GM18873 (cell line): ENCODE results near the gene PMS1.
"Not testable (repeated sequence)": the region's sequence is repeated elsewhere in the genome, so short reads cannot be mapped to it uniquely, and the experiment has no call there.

ENCODE experiments used
- ATAC-seq: cut with Tn5 transposase; IDR thresholded peaks from one replicate; pipeline ENCODE4 v1.9.1; 2021; ENCODE audit warnings: mild to moderate bottlenecking, moderate library complexity, moderate number of reproducible peaks; ENCODE audit not compliant: unreplicated experiment, low FRiP score

PMS1 gene

DNA sequence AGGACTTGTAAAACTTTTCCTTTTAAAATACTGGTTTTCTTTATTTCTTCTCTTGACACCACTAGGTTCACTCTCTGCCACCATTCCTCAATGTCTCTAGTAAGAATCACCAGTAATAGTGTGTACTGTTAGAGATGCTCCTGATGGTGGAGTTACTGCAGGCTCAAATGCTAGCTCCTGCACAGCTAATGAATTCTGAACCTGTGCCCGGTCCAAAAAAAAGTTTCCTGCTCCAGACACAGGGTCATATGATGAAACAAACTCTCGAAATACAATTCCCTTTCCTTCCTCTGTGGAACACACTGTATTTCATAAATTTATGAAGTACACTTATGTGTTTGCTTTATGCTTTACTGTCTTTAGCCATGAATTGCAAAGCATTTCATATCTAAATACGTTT lies 19.2 kb downstream of the PMS1 start:
- ATAC-seq: no peak

DNA sequence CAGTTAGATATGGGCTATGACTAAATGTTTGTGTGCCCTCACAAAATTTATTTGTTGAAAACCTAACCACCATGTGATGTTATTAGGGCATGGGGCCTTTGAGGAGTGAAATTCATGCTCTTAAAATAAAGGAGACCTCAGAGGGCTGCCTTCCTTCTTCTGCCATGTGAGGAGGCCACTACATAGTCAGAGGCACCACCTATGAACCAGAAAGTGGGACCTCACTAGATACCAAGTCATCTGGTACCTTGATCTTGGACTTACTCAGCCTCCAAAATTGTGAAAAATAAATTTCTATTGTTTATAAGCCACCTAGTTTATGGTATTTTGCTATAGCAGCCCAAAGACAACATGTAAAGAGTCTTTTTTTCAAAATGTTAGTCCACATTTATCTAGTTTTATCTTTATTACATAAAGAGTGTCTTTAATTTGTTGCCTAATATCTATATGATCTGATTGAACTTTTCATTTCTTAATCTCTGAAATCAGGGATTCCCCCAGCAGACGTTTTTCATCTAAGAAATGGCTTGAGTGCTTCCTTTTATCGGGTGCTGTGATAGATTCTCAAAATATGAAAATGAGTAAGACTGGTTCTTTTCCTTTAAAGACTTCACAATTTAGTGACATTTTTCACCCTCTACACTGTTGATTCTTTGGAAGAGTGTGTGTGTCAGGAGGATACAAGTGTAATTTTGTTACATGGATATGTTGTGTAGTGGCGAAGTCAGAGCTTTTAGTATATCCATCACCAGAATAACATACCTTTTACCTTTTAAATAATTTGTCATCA lies 34.2 kb downstream of the PMS1 start:
- ATAC-seq: no peak

DNA sequence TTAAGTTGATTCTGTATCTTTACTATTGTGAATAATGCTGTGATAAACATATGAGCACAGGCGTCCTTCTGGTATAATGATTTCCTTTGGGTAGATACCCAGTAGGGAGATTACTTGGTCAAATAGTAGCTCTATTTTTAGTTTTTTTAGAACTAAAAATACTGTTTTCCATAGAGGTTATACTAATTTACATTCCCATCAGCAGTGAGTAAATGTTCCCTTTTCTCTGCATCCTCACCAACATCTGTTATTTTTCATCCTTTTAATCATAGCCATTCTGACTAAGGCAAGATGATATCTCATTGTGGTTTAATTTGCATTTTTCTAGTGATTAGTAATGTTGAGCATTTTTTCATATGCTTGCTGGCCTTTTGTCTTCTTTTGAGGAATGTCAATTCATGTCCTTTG lies 35.1 kb downstream of the PMS1 start:
- no peak for ATAC-seq

DNA sequence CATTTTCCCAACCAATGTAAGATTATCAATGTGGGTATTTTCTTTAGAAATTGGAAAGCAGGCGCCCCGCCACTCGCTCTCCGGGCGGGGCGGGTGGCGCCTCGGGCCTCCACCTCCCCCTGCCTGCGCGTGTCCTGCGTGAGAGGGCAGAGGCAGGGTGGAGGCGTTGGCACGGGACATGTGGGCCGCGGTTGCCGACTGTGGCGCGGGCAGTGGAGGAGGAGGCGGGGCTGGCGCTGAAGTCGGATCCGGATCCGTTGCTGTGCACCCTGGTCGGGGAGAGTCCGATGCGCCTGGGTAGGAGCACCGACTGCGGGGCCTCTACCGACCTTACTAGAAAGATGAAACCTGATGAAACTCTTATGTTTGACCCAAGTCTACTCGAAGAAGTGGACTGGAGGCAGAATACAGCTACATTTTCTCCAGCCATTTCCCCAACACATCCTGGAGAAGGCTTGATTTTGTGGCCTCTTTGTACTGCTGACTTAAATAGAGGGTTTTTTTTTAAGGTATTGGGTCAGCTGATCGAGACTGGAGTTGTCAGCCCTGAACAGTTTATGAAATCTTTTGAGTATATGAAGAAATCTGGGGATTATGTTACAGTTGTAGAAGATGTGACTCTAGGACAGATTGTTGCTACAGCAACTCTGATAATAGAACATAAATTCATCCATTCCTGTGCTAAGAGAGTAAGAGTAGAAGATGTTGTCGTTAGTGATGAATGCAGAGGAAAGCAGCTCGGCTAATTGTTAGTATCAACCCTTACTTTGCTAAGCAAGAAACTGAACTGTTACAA lies 37.9 kb downstream of the PMS1 start:
- ATAC-seq: no peak

DNA sequence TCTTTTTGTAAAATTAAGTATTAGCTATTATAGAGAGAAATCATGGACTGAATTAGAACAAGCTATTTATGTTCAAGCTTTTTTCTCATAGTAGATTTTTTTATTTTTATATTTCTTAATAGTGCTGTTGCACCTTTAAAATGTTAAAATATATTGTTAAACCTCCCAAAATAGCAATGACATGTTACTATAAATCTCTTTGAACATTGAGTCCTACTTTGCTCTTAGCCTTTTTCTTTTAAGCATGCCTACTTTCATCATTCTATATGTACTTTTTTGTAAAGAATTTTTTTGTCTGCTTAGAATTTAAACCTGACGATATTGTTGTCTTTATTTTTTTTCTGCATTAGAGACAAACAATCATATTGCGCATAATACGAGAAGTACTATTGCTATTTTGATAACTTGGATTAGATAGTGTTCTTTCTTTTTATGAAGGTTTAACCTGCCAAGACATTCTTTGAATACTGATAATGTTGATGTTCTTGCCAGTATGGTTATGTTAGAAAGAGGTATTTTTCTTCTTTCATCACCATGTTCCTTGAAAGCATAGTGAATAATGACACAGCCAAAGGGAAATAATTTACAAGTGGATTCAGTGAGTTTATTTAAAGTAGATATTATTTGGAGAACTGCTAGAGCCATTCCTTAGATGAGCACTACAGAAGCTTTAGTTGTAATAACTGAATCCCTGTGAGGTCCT lies 40.6 kb downstream of the PMS1 start:
- no peak for ATAC-seq

DNA sequence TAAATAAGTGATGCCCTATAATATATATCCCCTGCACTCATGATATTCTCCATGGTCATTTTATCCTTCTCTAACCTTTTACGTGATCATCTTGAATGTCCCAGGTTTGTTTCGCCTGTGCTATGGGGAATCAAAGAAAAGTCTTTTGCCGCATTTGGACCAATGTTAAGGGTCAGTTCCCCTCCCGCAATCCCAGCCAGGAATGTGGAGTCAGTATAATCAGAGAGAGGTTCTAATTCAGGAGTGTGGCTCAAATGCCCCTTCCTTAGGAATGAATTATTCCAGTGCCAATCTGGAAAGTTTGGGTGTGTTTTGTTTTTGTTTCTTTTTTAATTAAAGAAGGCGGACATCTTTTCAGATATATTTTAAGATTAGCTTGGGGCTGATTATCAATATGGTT lies 41.8 kb downstream of the PMS1 start:
- ATAC-seq: no peak

DNA sequence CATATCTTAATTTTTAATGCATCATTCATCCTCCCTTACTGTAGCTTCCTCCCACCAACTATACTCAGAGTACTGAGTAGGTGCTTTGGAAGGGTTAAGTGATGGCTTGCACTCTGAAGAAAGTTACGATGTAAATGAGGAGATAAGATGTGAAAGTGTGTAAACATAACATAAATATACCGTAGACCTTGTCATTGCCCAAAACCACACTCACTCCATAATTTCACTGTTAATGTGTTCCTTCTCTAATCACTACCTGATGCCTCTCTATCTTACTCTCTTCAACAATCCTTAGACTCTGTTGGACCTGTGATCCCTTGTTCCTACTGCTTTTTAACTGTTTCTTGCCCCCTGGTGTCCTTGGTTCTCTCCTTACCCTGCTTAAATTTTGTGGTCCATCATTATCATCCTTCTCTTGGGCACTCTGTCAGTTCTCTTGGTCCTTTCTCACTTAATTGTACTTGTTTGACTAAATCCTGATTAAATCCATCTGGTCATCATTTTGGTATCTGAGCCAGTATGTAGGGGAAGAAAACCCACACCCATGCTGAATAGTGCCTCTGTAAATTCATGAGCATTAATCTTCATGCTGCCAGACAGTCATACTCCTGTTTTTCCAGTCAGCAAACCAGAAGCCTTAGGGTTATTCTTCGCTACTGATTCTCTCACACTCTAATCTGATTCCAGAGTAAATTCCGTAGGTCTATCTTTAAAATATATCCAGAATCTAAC lies 45.0 kb downstream of the PMS1 start:
- ATAC-seq: no peak

DNA sequence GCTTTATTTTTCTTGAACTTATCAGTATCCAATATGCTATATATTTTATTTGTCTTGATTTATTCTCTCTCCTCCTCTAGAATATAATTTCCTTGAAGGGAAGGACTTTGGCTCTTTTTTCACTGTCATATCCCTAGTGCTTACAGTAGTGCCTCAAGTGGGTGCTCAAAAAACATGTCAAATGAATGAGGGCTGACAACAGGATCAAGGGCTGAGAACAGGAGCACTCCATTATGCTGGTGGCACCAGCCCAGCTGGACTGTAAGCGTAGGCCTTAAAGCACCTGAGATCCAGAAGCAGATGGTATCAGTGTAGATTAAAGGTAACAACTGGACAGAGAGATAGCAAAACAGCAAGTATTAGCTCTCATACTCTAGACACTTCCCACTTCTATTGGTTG lies 46.3 kb downstream of the PMS1 start:
- no peak for ATAC-seq

DNA sequence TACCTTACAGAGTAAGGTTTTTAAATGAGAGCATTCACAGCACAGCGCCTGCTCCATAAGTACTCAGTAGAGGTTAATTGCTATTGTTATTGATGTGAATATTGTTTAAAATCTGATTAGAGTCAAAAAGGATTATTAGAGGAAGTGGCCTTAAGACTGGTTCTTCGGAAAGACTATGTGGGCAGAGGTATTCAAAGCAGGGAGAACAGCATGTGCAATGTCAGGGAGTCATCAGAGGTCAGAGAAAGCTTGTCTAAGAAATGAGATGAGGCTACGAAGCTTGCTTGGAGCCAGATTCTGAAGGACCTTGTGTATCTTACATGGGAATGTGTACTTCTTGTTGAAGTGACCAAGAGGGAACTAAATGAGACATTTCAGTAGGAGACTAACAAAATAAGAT lies 49.8 kb downstream of the PMS1 start:
- no peak for ATAC-seq

DNA sequence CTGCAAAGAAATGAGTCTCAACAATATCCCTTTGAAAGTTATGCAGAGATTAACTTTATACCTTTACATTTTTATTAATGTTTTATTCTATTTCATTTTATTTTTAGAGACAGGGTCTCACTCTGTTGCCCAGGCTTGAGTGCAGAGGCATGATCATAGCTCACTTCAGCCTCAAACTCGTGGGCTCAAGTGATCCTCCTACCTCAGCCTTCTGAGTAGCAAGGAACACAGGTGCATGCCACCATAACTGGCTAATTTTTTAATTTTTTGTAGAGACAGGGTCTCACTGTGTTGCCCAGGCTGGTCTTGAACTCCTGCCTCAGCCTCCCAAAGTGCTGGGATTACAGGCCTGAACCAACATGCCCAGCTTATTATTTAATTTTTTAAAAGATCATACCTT lies 50.4 kb downstream of the PMS1 start:
- ATAC-seq: not testable (repeated sequence)

DNA sequence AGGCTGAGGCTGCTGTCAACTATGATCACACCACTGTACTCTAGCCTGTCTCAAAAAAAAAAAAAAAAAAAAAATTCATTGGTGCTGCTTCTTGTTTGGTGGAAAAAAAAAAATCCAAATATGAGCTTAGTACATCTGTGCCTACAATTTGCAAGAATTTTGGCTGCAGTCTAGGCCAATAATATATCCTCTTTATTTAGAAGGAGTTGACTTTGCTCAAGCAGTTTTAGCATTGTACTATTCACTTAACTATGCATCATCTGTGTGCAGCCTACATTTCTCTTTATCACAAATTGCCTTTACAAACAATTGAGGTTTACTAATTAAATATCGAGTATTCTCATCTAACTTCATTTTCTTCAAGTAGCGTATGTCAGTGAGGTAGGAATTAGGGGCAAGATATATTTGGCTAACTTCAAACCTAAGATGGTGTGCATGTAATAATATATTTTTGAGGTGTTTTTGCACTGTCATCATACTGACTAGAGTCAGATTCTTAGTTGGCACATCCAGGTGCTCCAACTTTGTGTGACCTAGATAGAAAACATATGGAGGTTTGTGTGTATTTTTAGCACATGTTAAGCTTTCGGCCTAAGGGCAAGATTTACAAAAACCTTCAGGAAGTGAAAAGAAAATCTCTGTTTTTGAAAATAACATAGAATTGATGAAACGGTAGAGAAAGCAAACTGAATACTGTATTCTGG lies 51.8 kb downstream of the PMS1 start:
- ATAC-seq: no peak

DNA sequence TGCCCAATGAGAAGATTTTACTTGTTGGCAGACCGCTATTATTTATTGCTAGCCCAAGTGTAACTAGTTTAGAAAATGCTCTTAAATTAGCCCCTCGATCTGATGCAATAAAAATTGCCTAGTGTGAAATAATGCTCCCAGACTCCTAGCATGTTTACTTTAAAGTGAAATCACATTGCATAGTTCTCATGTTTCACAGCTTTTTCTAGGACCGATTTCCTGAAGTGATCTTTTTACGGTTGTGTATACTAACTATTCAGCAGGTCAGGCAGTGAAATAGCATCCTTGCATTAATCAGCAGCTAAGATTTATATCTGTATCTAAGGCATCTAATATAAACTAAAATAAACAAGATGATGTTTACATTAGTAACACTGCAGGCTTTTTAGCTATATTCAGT lies 52.4 kb downstream of the PMS1 start:
- no peak for ATAC-seq

DNA sequence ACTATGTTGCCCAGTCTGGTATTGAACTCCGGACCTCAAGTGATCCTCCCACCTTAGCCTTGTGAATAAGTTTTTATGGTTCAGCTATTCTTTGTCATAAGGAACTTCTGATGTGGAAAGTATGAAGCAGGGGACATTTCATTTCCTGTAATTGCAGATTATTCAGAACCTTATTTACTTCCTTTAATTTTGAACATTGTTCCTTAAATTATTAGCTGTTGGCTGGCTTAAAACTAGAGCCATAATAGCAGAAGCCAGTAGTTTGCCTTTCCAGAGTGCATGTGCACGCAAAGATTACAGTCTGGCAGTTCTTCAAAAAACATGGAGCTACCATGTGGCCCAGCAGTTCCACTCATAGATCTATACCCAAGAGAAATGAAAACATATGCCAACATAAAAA lies 53.1 kb downstream of the PMS1 start:
- no peak for ATAC-seq

DNA sequence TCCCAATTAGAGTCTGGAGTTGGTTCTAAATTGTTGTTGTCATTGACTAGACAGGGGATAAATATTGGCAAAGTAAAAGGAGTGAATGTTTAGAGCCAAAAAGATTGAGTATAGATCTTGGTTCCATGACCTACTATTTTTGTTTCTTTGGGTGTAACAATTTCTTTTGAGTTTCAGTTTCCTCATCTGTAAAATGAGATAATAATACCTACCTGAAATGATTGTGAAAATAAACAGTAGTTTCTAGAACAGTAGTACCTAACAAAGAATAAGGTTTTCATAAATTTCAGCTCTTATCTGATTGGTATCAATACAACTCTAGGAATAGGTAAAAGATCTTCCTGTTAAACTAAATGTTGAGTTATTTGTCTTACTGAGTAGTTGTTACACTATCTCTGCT lies 56.8 kb downstream of the PMS1 start:
- ATAC-seq: no peak

DNA sequence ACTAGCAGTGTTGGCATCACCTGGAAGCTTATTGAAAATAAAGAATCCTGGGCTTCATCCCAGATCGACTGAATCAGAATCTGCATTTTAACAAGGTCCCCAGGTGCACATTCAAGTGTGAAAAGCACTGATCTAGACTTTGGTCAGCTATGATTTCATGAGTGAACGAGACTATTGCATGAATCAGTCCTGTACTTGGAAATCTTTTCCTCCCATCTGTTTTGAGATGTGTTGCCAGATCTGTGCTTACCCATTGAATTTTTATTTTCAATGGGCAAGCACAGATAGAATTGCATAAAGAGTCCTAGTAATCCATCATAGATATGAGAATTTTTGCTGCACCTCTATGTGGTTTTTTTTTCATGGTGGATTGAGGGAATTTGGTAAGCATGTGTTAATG lies 64.0 kb downstream of the PMS1 start:
- ATAC-seq: no peak

DNA sequence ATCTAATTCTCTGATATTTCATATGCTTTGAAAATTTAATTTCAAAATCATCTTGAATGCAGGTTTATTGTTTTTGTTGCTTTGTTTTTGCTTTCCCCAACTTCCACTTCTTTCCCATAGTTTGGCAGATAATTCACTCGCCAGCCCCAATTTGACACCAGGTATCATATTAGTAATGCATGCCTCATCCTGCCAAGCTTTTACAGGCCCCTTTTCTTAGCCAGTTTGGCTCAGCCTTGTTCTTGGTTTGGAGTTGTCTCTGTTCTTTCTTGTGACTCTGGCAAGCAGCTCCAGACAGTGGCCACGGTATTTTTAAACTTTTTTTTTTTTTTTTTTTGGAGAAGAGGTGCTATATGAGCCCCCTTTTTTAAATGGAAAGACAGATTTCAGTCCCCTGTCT lies 65.3 kb downstream of the PMS1 start:
- no peak for ATAC-seq

DNA sequence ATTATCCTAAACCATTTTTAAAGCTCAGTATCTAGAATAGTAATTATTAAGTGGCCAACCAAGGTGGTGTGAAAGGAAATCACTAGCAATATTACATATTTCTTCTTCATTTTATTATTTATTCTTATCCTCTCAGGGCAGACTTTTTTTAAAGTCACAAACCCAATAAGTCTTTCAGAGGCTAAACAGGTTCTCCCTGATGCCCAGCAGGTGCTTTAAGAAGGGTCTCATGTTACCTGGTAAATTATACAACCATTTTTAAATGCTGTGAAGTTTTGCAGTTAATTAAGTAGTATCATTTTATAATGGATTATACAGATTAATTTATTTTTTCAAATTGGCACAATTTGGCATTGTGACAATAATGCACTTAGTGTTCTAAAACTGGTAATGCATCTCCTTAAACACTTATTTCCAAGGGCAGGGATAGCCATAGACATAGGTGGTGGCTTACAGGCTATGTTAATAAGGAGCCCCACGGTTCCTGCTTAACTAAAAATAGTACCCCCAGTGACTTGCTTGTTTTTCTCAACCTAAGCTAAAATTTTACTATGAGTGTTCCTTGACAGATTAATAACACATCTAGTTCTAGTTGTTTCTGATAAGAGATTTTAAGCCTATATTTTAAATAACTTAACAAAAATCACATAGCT lies 67.0 kb downstream of the PMS1 start:
- ATAC-seq: no peak

DNA sequence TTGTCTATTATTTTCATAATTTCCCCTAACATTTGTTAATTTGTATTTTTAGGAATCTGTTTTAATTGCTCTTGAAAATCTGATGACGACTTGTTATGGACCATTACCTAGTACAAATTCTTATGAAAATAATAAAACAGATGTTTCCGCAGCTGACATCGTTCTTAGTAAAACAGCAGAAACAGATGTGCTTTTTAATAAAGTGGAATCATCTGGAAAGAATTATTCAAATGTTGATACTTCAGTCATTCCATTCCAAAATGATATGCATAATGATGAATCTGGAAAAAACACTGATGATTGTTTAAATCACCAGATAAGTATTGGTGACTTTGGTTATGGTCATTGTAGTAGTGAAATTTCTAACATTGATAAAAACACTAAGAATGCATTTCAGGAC lies 69.9 kb downstream of the PMS1 start:
- ATAC-seq: no peak

DNA sequence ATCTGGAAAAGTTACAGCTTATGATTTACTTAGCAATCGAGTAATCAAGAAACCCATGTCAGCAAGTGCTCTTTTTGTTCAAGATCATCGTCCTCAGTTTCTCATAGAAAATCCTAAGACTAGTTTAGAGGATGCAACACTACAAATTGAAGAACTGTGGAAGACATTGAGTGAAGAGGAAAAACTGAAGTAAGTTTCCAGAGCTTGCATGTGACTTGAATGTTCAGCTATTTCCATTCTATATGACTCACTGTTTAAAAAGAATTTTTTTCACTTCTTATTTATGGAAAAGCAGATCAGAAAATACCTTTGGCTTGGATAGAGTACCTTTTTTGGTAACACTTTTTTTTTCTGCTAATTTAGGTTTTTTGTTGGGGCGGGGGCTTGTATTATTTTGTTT lies 70.7 kb downstream of the PMS1 start:
- no peak for ATAC-seq

DNA sequence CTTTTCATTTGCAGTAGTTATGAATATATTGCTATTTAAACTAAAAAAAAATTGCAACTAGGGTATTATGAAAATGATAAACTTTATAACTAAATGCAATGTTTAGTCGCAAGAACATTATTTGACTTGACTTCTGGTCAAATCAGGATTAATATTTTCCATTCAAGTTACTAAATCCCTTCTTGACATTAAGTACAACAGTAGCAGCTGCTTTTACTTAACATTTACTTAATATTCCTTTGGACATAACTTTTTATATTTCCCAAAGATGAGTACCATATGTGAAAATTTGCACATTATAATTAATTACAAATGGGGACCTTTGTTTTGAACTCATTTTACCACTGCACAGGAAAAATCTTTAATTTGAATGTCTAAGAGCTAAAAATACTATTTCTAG lies 74.0 kb downstream of the PMS1 start:
- ATAC-seq: no peak
